Cerebellar cortex (tissue), 1 donor: ENCODE measurements around the gene VIPAS39.
"Not testable (repeated sequence)": the region's sequence is repeated elsewhere in the genome, so short reads cannot be mapped to it uniquely, and the experiment has no call there.

Experiments used
- DNase-seq: peaks from one replicate; pipeline ENCODE4 v3.0.0-alpha.2; 2015; ENCODE audit warnings: low spot score

Gene VIPAS39

DNA sequence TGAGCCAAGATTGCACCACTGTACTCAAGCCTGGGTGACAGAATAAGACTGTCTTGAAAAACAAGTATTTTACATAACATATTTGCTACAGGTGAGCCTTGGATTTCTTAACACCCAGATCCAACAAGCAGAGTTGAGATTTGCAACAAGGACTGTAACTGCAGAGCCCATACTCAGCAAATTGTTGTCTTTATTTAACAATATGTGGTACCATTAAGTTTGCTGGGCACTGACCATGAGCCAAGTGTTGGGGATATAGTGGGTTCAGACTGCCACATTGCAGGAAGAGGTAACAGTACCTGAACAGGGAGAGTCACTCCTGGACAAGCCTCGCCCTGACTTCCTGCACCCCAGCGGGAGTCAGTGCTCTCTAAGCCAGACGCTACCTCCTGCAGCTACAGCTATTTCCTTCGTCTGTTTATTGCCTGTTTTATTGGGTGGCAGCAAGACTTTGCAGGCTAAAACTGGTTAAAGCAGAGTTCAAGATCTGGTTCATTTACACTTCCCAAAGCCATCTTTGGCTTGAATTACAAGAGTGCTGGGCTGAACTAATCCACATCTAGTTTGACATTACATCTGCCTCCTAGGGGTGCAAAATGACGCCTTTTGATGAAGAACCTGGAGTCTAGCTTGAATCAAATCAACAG is 12.9 kb upstream of the VIPAS39 start:
- DNase-seq = no peak

DNA sequence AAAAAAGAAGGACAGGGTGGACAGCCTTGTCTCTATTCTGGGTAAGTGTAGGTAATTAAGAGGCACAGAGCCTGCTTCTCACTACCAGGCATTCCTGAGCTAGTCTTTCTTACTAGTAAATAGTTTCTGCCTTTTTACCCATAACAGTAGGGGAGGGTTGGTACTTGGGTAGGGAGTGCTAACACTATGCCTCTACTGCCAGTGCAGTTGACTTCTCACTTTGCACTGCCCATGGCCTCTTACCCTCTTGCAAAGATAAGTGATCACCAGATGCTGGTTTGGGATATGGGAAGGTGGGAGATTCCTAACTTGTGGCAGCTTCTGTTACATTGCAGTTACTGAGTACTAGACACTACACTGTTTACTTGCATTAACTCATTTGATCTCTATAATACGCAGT is 12.1 kb upstream of the VIPAS39 start:
- DNase-seq = no peak

DNA sequence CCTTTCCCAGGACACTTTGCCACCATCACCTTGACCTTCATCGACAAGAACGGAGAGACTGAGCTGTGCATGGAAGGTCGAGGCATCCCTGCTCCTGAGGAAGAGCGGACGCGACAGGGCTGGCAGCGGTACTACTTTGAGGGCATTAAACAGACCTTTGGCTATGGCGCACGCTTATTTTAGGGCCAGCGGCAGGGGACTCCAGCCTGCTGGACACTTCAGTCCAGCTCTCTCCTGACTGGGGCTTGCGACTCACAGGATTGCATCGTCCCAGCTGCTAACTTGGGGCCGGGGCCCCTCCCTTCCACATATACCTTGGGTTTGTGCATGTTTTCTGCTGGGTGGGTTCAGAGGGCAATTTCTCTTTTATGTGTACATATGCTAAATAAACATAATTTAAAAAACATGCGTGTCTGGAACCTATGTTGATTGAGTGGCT is 11.7 kb upstream of the VIPAS39 start:
- no peak for DNase-seq

DNA sequence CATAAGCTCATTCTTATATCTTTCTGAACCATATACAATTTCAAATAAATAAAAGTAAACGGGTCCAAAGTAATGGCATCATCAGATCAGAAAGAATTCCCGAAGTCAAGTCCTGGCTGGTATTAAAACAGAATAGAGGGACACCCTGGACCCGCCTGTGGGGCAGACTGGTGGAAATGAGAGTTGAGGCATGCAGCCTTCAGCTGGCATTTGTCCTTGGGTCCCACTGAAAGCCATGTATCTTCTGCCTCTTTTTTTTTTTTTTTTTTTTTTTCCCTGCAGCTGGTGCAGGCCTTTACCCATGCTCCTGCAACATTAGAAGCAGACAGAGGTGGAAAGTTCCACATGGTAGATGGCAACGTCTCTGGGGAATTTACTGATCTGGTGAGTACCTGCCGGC is 10.4 kb upstream of the VIPAS39 start:
- no peak for DNase-seq

DNA sequence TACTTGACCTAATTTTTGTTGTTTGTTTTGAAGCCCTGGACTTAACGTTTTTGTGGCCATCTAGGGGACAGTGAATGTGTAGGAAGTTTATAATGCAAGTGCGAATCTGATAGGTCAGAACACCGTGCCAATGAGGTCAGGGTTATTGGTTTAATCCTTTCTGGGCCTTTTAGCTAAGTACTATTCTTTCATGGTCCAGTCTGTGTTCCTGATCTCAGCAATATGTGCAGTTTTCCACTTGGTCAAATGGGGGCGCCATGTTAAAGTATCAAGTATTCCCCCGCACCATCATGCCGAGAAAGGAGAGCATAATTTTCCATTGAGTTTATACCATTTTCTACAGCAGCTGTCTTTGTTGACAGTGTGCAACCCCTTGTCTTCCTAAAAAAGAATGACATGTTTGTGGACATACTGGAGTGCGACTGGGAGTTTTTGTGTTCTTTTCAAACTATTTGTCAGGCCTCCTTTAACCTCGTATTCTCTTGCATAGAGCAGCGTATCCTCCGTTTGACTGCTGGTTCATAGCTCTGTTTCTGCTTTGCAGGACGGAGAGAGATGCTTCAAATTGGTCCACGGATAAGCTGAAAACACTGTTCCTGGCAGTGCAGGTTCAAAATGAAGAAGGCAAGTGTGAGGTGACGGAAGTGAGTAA is 1.8 kb upstream of the VIPAS39 start:
- DNase-seq = peak; percentile 68

DNA sequence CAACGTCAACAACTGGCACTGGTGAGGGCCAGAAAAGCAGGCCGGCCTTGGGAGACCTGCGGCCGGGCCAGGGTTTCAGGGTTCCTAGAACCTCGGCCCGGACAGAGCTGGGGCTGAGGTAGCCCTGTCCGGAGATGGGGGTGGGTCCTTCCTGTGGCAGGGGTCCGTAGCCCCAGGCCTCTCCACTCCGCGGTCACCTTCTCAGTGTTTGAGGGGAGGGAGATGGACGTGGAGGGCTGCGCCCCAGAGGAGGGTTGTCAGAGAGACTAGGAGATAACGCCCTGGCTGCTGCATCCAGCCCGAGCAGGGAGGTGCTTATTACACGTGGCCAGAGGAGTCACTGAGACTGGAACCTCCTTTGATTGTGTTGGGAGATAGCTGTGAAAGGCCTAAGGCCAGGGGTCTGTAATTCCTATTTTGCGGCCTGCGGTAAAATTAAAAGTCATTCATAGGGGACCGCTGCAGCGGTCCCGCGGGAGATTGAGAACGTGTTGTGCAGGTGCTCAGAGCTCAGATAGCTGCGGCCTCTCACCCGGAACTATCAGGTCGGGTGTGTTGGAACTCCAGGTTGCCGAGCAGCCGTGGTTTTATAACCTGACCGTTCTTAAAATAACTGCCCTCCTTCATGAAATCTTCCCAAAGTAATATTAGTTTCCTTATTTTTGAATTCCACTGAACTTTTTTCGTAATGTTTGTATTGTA is 999 bp upstream of the VIPAS39 start:
- peak; percentile 32 for DNase-seq

DNA sequence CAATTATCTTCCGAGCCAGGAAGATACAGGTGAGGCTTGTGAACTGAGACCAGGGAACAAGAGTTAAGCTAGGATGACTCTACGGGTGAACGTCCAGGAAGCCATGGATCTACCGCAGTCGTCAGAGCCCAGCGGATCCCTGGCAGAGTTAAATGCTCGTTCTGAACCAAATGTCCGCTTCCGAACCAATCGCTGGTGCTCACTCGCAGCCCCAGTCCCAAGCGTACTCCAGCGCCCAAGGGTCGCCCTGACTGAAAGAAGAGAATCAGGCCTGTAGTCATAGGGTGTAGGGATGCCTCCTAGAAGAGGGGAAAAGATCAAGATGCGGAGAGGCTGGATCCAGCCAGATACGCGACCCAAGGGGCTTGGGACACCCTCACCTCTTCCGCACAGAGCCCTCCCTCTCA is 283 bp downstream of the VIPAS39 start:
- DNase-seq = no peak

DNA sequence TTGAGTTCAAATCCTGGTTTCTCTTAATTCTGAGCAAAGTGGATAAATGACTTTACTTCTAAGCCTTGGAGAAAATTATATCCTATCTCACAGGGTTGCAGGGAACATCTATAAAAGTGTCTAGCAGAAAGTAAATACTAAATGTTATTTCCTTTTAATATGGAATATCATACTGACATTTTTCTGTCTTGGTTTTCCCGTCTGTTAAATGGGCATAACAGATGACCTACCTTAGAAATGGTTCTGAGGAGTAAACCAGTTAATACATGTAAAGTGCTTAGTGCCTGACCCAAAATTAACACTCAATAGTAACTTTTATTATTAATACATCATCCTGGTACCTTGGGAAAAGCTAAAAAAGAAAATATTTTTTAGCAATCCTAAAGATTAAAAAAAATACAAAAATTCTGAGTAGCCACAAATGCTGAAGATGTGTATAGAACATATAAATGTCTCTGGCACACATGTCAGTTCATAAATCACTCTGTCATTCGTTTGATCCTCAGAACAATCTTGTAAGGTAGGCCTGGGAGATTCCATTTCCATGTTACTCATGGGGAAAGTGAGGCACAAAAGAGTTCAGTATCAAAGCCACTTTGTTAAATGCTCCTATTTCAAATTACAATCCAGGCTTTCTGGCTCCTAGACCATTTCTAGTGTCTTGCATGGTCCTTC is 1.3 kb downstream of the VIPAS39 start:
- no peak for DNase-seq

DNA sequence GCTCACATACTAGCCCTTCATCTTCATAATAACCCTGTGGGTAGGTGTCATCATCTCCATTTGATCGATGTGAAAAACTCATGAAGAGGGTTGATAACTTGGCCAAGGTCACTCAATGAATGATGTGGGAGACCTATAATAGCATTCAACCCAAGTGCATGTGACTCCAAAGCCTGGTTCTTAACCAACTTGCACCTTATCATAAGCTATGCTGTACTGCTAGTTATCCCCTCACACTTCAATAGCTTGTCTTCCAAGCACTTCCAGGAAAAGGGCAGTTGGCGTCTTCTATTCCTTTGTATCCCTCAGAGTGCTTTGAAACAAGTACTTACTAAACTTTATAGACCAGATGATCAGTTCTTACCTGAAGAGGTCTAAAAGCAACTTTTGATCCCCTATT is 15.2 kb downstream of the VIPAS39 start:
- no peak for DNase-seq

DNA sequence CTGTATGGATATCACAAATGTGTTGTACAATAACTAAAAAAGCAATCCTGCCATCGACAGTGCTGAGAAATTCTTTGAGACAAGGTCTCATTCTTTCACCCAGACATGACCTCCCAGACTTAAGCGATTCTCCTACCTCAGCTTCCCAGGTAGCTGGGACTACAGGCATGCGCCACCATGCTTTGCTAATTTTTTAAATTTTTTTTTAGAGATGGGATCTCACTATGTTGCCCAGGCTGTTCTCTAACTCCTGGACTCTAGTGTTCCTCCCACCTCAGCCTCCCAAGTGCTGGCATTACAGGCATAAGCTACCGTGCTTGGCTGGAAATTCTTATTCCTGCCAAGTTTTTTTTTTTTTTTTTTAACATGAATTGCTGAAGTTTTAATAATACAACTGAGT is 17.5 kb downstream of the VIPAS39 start:
- DNase-seq = no peak

DNA sequence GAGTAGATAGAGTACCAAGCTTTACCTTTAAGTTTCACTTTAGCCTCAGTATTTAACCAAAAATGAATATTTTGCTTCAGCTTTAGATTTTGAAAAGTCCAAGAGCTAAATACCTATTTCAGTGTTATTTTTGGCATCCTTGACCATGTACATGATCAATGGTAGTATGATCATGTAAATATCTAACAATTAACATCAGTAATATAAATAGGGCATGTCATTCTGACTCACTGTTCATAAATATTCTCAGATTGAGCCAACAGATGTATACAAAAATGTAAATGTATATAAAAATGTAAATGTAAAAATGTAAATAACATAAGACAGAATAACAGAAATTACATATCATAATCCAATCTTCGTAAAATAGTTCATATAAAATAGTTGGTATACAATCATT is 18.8 kb downstream of the VIPAS39 start:
- no peak for DNase-seq

DNA sequence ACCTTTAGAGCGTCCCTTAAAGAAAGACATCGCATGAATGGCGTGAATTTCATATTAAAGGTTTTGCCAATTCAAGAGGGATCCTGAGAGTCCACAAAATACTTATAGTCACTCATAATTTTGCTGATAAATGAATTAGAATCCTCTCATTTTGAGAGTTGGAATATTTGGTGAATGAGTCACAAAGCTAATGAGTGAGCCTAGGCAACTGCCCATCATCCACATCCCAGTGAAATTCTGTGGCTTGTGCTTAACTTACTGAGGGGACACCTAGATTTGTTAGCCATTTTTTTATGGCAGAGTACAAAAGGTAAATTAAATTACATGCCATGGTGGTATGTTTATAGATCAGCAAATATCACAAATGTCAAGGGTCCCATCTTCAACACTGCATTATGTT is 21.4 kb downstream of the VIPAS39 start:
- DNase-seq = no peak

DNA sequence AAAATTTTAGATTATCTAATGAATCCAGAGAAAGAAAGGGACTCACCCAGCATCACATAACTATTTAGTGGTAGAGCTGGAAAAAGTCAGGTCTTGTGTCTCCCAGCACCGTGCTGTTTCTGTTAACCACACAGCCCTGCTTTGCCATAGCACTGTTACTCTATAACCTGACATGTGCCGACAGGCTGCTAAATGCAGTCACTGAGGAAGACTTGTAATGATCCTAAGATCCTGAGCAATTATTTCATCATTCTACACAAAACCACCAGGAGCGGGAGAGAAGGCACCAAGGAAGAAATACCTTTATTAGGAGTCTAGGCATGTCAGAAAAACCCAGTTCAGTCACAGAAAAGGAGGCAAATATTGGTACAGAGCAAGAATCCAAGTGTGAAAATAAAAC is 31.0 kb downstream of the VIPAS39 start:
- no peak for DNase-seq

DNA sequence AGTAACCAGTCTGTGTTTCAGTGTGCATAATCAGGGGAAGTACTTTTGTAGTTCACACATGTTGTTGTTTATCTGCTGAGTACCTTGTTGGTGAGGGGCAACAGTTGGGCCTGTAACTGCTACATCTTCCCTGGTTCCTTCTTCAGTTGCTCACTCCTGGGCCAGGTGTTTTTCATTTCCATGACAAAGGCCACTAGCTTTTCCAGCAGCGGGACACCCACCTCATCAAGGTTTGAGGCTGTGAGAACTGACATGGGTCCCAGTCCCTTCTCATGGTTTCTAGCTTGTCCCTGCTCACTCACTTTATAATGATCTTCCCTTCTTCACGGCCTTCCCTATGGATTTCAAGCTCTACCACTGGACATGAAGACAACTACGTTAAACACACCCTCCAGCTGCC is 32.5 kb downstream of the VIPAS39 start:
- DNase-seq = no peak

DNA sequence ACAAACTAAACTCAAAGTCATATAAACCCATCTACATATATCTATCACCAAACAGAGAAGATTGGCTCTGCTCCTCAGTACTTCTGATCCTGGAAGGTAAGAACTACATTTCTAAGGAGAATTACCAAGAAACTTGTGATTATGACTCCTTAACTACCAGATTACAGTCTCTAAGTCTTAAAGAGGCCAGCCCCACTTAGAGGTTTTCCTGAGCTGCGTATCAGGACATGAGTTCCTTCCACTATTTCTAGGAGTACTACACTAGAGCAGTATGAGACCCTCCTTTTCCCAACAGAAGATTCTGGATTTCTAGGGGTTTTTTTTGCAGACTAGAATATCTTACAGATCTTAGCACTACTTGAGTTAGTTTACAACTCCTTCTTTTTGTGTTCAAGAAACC is 34.0 kb downstream of the VIPAS39 start, which contains the start of gene NOXRED1:
Gene NOXRED1 (minus strand): TSS at position 101 of the 400 bp plus-strand sequence. CDS start 634 bp downstream, outside the sequence.
- no peak for DNase-seq

DNA sequence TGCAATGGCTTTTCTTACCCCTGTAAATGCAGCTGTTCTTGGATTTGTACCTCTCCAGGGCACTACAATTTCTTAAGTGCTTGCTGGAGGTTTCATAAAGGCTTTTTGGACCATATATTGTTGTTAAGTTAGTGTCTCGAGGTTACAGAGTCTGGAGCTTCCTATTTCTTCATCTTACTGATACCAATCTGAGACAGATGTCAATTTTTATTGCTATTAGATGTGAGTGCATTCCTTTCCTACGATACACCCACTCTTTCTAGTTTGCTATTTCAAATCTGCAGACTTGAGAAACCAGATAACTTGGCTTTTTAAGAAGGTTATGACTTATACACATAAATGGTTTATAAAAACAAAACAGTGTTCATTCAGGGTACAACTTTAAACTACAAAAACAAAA is 36.2 kb downstream of the VIPAS39 start:
- DNase-seq = no peak

DNA sequence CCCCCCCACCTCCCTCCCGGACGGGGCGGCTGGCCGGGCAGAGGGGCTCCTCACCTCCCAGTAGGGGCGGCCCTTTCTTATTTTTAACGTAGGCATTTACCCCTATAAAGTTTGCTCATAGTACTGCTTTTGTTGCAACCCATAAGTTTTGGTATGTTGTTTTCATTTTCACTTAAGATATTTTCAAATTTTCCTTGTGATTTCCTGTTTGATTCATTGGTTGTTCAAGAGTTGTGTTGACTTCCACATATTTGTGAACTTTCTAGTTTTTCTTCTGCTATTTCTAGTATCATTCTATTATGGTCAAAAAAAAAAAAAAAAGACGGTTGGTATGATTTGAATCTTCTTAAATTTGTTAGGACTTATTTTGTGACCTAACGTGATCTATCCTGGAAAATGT is 40.6 kb downstream of the VIPAS39 start:
- DNase-seq = no peak

DNA sequence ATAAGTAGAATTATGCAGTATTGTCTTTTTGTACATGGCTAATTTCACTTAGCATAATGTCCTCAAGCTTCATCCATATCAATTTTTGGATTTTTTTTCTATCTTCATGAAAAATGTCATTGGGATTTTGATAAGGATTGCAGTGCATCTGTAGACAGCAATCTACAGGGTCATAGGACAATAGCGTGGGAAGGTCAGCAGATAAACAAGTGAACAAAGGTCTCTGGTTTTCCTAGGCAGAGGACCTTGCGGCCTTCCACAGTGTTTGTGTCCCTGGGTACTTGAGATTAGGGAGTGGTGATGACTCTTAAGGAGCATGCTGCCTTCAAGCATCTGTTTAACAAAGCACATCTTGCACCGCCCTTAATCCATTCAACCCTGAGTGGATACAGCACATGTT is 41.3 kb downstream of the VIPAS39 start:
- DNase-seq = not testable (repeated sequence)

DNA sequence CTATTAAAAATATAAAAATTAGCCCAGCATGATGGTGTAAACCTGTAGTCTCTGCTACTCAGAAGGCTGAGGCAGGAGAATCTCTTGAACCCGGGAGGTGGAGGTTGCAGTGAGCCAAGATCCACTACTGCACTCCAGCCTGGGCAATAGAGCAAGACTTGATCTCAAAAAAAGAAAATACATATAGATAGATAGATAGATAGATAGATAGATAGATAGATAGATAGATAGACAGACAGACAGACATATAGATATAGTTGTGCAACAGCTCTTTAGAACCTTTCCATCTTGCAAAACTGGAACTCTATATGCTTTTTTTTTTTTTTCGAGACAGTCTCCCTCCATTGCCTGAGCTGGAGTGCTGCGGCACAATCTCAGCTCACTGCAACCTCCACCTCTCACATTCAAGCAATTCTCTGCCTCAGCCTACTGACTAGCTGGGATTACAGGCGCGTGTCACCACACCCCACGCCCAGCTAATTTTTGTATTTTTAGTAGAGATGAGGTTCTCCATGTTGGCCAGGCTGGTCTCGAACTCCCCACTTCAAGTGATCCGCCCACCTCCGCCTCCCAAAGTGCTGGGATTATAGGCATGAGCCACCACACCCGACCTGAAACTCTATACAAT is 41.9 kb downstream of the VIPAS39 start:
- DNase-seq = not testable (repeated sequence)

DNA sequence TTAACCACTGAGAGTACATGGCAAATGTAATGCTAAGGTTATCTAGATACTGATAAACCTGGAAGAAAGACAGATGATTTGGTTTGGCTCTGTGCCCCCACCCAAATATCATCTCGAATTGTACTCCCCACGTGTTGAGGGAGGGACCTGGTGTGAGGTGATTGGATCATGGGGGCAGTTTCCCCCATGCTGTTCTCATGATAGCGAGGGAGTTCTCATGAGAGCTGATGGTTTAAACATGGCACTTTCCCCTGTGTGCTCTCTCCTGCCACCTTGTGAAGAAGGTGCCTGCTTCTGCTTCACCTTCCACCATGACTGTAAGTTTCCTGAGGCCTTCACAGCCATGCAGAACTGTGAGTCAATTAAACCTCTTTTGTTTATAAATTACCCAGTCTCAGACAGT is 48.3 kb downstream of the VIPAS39 start:
- DNase-seq = peak; percentile 25

DNA sequence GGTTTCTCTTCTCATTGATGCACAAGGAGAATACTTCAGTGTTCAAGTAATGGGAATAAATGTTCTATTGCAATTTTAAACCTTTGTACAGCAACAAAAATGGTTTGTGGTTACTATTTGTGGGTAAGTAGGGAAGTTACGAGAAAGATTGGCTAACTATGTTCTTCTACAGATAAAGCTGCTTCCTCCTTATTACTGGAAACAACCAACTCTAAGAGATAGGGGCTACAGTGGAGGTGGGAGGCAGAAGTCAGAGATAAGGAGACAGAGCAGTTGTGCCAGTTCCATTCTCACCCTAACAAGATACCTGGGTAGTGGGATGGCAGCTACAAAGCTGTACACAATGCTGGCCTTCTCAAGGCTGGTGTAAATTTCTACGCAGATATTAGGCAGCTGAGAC is 50.2 kb downstream of the VIPAS39 start:
- no peak for DNase-seq

DNA sequence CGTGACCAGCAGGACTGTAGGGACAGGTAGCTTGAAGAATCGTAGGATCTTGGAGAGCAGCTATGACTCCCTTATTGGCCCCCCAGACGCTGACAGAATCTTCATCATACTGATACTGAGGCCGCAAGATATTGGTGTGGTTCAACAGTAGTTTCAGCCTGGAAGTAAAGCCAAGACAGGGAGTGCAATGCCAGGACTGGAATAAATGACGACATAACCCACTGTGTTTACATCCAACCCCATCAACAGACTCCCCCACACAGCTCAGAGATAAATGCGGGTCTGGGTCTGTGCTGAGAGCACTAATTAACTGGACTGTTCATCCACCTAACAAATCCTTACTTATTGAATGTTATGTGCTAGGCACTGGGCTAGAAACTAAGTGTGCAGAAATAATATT is 50.7 kb downstream of the VIPAS39 start:
- DNase-seq = no peak
